CD4-positive, CD25-positive, alpha-beta regulatory T cell (primary cell): ENCODE results near the gene ZPR1. TPM values are rescaled to one million over a fixed set of nuclear protein-coding genes. Genes with fewer than 3 reads are reported as not detected.
"Not testable (repeated sequence)": the region's sequence is repeated elsewhere in the genome, so short reads cannot be mapped to it uniquely, and the experiment has no call there.

Experiments
- ATAC-seq, 2 donors: fragments of 150-1000 bp; cut with Tn5 transposase; one replicate each; pipeline ENCODE4 v1.10.0; 2021; ENCODE audit warnings: low read depth in 2 of 2, moderate number of reproducible peaks in 2 of 2, moderate library complexity in 1 of 2
- DNase-seq, 3 donors: peaks; one replicate each; pipeline versions ENCODE4 v3.0.0 to v3.0.0-alpha.2; 2012 to 2022; ENCODE audit warnings: mixed read lengths in 1 of 3
- H3K27ac ChIP-seq: one replicate; pipeline ENCODE4 v1.7.0; 2013; ENCODE audit warnings: mild to moderate bottlenecking, low read length; ENCODE audit not compliant: insufficient read depth, poor library complexity, severe bottlenecking
- H3K27me3 ChIP-seq: one replicate; pipeline ENCODE4 v1.7.0; 2013; ENCODE audit warnings: low read length; ENCODE audit not compliant: control insufficient read depth, insufficient read depth
- H3K36me3 ChIP-seq: one replicate; pipeline ENCODE4 v1.7.0; 2013; ENCODE audit warnings: mild to moderate bottlenecking, low read length, moderate library complexity; ENCODE audit not compliant: control insufficient read depth, insufficient read depth
- H3K4me1 ChIP-seq: 2 replicates; pipeline ENCODE4 v1.7.0; 2013; ENCODE audit warnings: mild to moderate bottlenecking, low read length; ENCODE audit not compliant: insufficient read depth, control insufficient read depth, poor library complexity, severe bottlenecking
- H3K4me3 ChIP-seq: one replicate; pipeline ENCODE4 v1.7.0; 2013; ENCODE audit warnings: low read depth, mild to moderate bottlenecking, low read length, moderate library complexity
- H3K9me3 ChIP-seq, 2 experiments: 1 replicate in 1 of 2; 2 replicates in 1 of 2; pipeline ENCODE4 v1.7.0; 2013; ENCODE audit warnings: low read length in 2 of 2, mild to moderate bottlenecking in 1 of 2, moderate library complexity in 1 of 2; ENCODE audit not compliant: control insufficient read depth in 2 of 2
- H3K27ac Mint-ChIP-seq, 3 donors: one replicate each; pipeline ENCODE4 v1.8.0; 2020 to 2022; ENCODE audit warnings: mild to moderate bottlenecking in 3 of 3, mixed read lengths in 3 of 3, moderate library complexity in 2 of 3
- H3K27me3 Mint-ChIP-seq: one replicate; pipeline ENCODE4 v1.8.0; 2022; ENCODE audit warnings: mild to moderate bottlenecking, mixed read lengths
- H3K36me3 Mint-ChIP-seq: one replicate; pipeline ENCODE4 v1.8.0; 2020; ENCODE audit warnings: mixed read lengths
- H3K4me1 Mint-ChIP-seq, 4 donors: one replicate each; pipeline ENCODE4 v1.8.0; 2020 to 2022; ENCODE audit warnings: mixed read lengths in 4 of 4, mild to moderate bottlenecking in 1 of 4
- H3K4me3 Mint-ChIP-seq, 4 donors: one replicate each; pipeline ENCODE4 v1.8.0; 2020 to 2022; ENCODE audit warnings: mild to moderate bottlenecking in 4 of 4, mixed read lengths in 4 of 4, moderate library complexity in 3 of 4
- H3K9me3 Mint-ChIP-seq, 7 donors: one replicate each; pipeline ENCODE4 v1.8.0; 2020 to 2022; ENCODE audit warnings: mixed read lengths in 7 of 7, mild to moderate bottlenecking in 3 of 7, moderate library complexity in 2 of 7
- polyA plus RNA-seq, 4 donors: library from polyadenylated mRNA; unstranded; fragments of 300-500 nt; fragmentation: Illumina TruSeq; gene quantifications; one replicate each; pipeline ENCODE4 v1.2.3, GENCODE V29; 2021
- total RNA-seq: library from RNA; stranded (reverse); gene quantifications from one replicate; pipeline ENCODE4 v1.2.3, GENCODE V29; 2022

Gene ZPR1
- total and polyA plus RNA-seq, 5 donors from 2014 or later: 43.4 to 99.8 (median 45.1) TPM

- peaks cover 30% of the 10 kb centered on the region for H3K36me3 Mint-ChIP-seq
- H3K9me3 Mint-ChIP-seq: peaks cover 0 to 1% (median 0%) of the 10 kb centered on the region in 7 donors
- H3K27ac ChIP-seq: no peak overlapping the region
- H3K4me1 ChIP-seq: peaks cover 21% of the 10 kb centered on the region
- no peak overlapping the region for H3K4me3 ChIP-seq
- no peak for DNase-seq
- no peaks in the 10 kb centered on the region for H3K9me3 ChIP-seq
- peaks cover 12% of the 10 kb centered on the region for H3K27me3 Mint-ChIP-seq
- H3K27ac Mint-ChIP-seq: peak overlapping the region in 2 of 3 donors; percentile 13 to 65
- no peaks in the 10 kb centered on the region for H3K27me3 ChIP-seq
- H3K4me1 Mint-ChIP-seq: peaks cover 23 to 57% (median 30%) of the 10 kb centered on the region in 4 donors
- H3K4me3 Mint-ChIP-seq: peak overlapping the region in 3 of 4 donors; percentile 22 to 67 (median 66)
- ATAC-seq: no peak
- peaks cover 39% of the 10 kb centered on the region for H3K36me3 ChIP-seq
These were observed 11.8 kb downstream of the ZPR1 start for GRCh38 chr11:116775975-116776374.

DNA sequence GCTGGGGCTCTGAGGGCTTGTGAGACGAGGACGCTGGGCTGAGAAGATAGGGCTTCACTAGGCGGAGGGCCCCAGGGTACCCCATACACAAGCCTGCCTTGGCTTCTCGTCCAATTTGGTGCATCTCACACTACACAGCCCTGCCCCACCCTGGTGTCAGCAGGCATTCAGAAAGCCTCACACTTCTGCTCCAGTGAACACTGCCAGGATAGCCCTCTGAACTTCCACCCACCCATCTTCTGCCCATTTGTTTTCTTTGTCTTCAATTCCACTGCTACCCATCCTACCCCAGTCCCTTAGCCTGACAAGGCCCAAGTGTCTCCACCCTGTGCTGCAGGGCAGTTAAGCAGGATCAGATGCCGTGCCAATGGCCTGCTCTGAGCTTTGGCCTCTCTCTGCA, 13.2 kb downstream of the ZPR1 start:
- H3K9me3 ChIP-seq: no peaks in the 10 kb centered on the region
- H3K27me3 ChIP-seq: no peaks in the 10 kb centered on the region
- peaks cover 25 to 54% (median 35%) of the 10 kb centered on the region in 4 donors for H3K4me1 Mint-ChIP-seq
- peaks cover 32% of the 10 kb centered on the region for H3K36me3 Mint-ChIP-seq
- H3K4me3 Mint-ChIP-seq: peak overlapping the region in 3 of 4 donors; percentile 8 to 80 (median 70)
- no peak for ATAC-seq
- H3K4me3 ChIP-seq: no peak overlapping the region
- H3K4me1 ChIP-seq: peaks cover 26% of the 10 kb centered on the region
- peaks cover 0 to 1% (median 0%) of the 10 kb centered on the region in 7 donors for H3K9me3 Mint-ChIP-seq
- H3K27me3 Mint-ChIP-seq: peaks cover 12% of the 10 kb centered on the region
- H3K36me3 ChIP-seq: peaks cover 27% of the 10 kb centered on the region
- H3K27ac ChIP-seq: no peak overlapping the region
- DNase-seq: no peak
- peak overlapping the region in 1 of 3 donors; percentile 27 for H3K27ac Mint-ChIP-seq

- DNase-seq: peak in 1 of 3 donors; percentile 38
- H3K27me3 Mint-ChIP-seq: peaks cover 12% of the 10 kb centered on the region
- ATAC-seq: peak in 1 of 2 donors; percentile 2
- Histone ChIP-seq H3K27ac (peak overlapping the region; percentile 89), H3K36me3 (peaks cover 15% of the 10 kb centered on the region), H3K4me1 (peaks cover 26% of the 10 kb centered on the region), H3K4me3 (peak overlapping the region; percentile 85), H3K9me3 (no peaks in the 10 kb centered on the region), H3K27me3 (no peaks in the 10 kb centered on the region)
- H3K4me1 Mint-ChIP-seq: peaks cover 31 to 55% (median 37%) of the 10 kb centered on the region in 4 donors
- H3K4me3 Mint-ChIP-seq: peak overlapping the region; percentile 99
- H3K27ac Mint-ChIP-seq: peak overlapping the region; percentile 93 to 99 (median 99)
- H3K9me3 Mint-ChIP-seq: peaks cover 0 to 1% (median 0%) of the 10 kb centered on the region in 7 donors
- H3K36me3 Mint-ChIP-seq: peaks cover 26% of the 10 kb centered on the region
These were observed 14.4 kb downstream of the ZPR1 start for GRCh38 chr11:116773203-116774097.

DNA sequence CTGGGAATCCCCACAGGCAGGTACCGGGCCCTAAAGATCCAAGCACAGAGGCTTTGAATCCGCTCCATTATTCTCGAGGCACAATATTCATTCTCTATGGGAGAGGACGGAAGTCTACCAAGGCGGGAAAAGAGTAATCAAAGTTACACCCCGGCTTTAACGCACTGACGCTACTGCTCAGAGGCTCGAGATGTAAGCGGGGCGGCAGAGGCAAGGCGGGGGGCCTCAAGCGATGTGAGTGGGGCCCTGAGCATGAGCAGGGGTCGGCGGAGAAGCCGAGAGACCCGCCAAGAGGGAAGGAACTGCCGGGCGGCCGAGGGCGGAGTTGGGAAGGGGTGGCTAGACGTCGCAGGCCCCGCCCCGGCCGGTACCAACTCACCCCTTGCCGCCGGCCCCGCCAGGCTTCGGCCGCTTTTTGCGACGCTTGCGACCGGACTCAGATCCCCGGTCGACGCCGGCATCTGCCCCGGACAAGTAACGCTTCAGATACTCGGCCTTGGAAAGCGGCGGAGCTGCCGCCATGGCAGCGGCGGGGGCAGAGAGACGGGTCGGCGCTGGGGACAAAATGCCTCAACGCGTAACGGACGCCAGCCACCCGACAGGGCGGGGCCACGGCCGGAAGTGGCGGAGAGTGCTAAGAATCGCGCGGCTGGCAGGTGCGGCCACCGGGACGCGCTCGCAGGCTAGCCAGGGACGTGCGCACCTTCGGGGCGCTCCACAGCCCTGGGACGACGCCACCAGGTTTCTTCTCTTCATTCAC, 15.2 kb downstream of the ZPR1 start, which contains the start of gene BUD13:
BUD13 (minus strand) TSS at position 545 of the 760 bp plus-strand sequence; CDS start at position 522, 23 bp downstream.
- H3K36me3 ChIP-seq: peaks cover 10% of the 10 kb centered on the region
- Mint-ChIP-seq H3K9me3 (peaks cover 0 to 1% (median 0%) of the 10 kb centered on the region in 7 donors), H3K36me3 (peaks cover 20% of the 10 kb centered on the region), H3K4me1 (peaks cover 31 to 48% (median 35%) of the 10 kb centered on the region in 4 donors), H3K27ac (peak within 1 kb of the TSS; percentile 93 to 99 (median 99)), H3K27me3 (peaks cover 12% of the 10 kb centered on the region), H3K4me3 (peak within 1 kb of the TSS; percentile 99)
- H3K4me1 ChIP-seq: peaks cover 26% of the 10 kb centered on the region
- H3K27ac ChIP-seq: peak within 1 kb of the TSS; percentile 89
- no peaks in the 10 kb centered on the region for H3K27me3 ChIP-seq
- H3K4me3 ChIP-seq: peak within 1 kb of the TSS; percentile 94
- ATAC-seq (peak; percentile 93 to 94), DNase-seq (peak; percentile 89 to 96 (median 95))
- H3K9me3 ChIP-seq: no peaks in the 10 kb centered on the region

GRCh38 chr11:116771935-116772334, 15.9 kb downstream of the ZPR1 start:
- peak overlapping the region; percentile 89 for H3K27ac ChIP-seq
- H3K36me3 ChIP-seq: peaks cover 7% of the 10 kb centered on the region
- Mint-ChIP-seq H3K27me3 (peaks cover 12% of the 10 kb centered on the region), H3K9me3 (peaks cover 0 to 1% (median 0%) of the 10 kb centered on the region in 7 donors), H3K4me1 (peaks cover 31 to 45% (median 35%) of the 10 kb centered on the region in 4 donors), H3K4me3 (peak overlapping the region; percentile 99), H3K36me3 (peaks cover 18% of the 10 kb centered on the region), H3K27ac (peak overlapping the region; percentile 93 to 99 (median 99))
- no peaks in the 10 kb centered on the region for H3K27me3 ChIP-seq
- peak overlapping the region; percentile 94 for H3K4me3 ChIP-seq
- peaks cover 26% of the 10 kb centered on the region for H3K4me1 ChIP-seq
- no peak for ATAC-seq
- no peak for DNase-seq
- no peaks in the 10 kb centered on the region for H3K9me3 ChIP-seq

DNA sequence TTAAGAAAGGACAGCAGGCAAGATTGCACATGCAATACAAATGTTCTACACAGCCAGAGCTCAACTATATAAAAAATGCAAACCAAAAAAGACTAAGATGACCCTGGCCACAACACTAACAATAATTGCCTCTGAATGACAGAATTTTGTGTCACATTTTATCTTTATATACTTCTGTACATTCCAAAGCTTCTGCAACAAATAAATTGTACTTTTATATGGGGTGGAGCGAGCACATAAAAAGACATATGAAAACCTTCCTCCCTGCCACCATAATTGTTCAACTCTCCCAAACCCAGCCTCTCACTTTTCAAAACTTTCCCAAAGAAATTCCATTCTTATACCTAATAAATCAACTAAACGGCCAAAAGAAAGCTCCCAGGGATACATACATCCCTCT, 25.7 kb downstream of the ZPR1 start:
- Mint-ChIP-seq H3K27ac (no peak overlapping the region), H3K27me3 (no peaks in the 10 kb centered on the region), H3K36me3 (peaks cover 43% of the 10 kb centered on the region), H3K4me1 (peaks cover 5 to 23% (median 17%) of the 10 kb centered on the region in 4 donors), H3K4me3 (no peak overlapping the region), H3K9me3 (no peaks in the 10 kb centered on the region)
- Histone ChIP-seq H3K27me3 (no peaks in the 10 kb centered on the region), H3K27ac (no peak overlapping the region), H3K36me3 (peaks cover 79% of the 10 kb centered on the region), H3K4me1 (no peaks in the 10 kb centered on the region), H3K4me3 (no peak overlapping the region), H3K9me3 (no peaks in the 10 kb centered on the region)
- no peak for ATAC-seq
- no peak for DNase-seq

DNA sequence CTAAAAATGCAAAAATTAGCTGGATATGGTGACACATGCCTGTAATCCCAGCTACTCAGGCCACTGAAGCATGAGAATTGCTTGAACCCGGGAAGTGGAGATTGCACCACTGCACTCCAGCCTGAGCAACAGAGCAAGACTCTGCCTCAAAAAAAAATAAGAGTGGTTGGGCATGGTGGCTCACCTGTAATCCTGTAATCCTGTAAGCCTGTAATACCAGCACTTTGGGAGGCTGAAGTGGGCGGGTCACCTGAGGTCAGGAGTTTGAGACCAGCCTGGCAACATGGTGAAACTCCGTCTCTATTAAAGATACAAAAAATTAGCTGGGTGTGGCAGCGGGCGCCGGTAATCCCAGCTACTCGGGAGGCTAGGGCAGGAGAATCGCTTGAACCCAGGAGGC, 31.8 kb downstream of the ZPR1 start:
- H3K4me3 Mint-ChIP-seq, H3K27me3 ChIP-seq, H3K4me1 ChIP-seq, H3K27ac Mint-ChIP-seq, ATAC-seq, H3K27ac ChIP-seq, H3K9me3 ChIP-seq, H3K4me3 ChIP-seq, DNase-seq, H3K9me3 Mint-ChIP-seq, H3K27me3 Mint-ChIP-seq: not testable (repeated sequence)
- Mint-ChIP-seq H3K4me1 (peaks cover 0 to 21% (median 11%) of the 10 kb centered on the region in 4 donors), H3K36me3 (peaks cover 49% of the 10 kb centered on the region)
- H3K36me3 ChIP-seq: peaks cover 76% of the 10 kb centered on the region
